ENCODE measurements around the gene PITPNC1.
"Not testable (repeated sequence)": the region's sequence is repeated elsewhere in the genome, so short reads cannot be mapped to it uniquely, and the experiment has no call there.

The PITPNC1 gene

GRCh38 chr17:67713169-67713568 lies 336.1 kb downstream of the PITPNC1 start:
- Histone ChIP-seq H3K27ac (ENCODE audit: low read depth, low read length) (no peak overlapping the region), H3K36me3 (ENCODE audit: insufficient read depth, low read length) (no peaks in the 10 kb centered on the region), H3K27me3 (ENCODE audit: control insufficient read depth in 1 of 2, insufficient read depth in 2 of 2, low read length in 2 of 2) (no peaks in the 10 kb centered on the region), H3K4me3 (ENCODE audit: low read depth in 1 of 2, low read length in 2 of 2) (no peak overlapping the region), H3K9ac (ENCODE audit: low read length) (no peak overlapping the region), H3K4me1 (ENCODE audit: insufficient read depth, low read length) (no peaks in the 10 kb centered on the region), H3K9me3 (ENCODE audit: low read length) (no peaks in the 10 kb centered on the region)

- Histone ChIP-seq H3K4me1 (ENCODE audit: insufficient read depth, low read length) (peaks cover 11% of the 10 kb centered on the region), H3K27ac (ENCODE audit: low read depth, low read length) (no peak overlapping the region), H3K4me3 (ENCODE audit: low read depth in 1 of 2, low read length in 2 of 2) (no peak overlapping the region), H3K27me3 (ENCODE audit: control insufficient read depth in 1 of 2, insufficient read depth in 2 of 2, low read length in 2 of 2) (no peaks in the 10 kb centered on the region), H3K9me3 (ENCODE audit: low read length) (no peaks in the 10 kb centered on the region), H3K9ac (ENCODE audit: low read length) (no peak overlapping the region), H3K36me3 (ENCODE audit: insufficient read depth, low read length) (peaks cover 14% of the 10 kb centered on the region)
Measured at GRCh38 chr17:67716405-67716798, 339.3 kb downstream of the PITPNC1 start.

GRCh38 chr17:67717192-67717623 lies 340.1 kb downstream of the PITPNC1 start:
- Histone ChIP-seq H3K9ac (ENCODE audit: low read length) (peak overlapping the region; percentile 93), H3K27me3 (ENCODE audit: control insufficient read depth in 1 of 2, insufficient read depth in 2 of 2, low read length in 2 of 2) (no peaks in the 10 kb centered on the region), H3K4me3 (ENCODE audit: low read depth in 1 of 2, low read length in 2 of 2) (peak overlapping the region; percentile 93 to 97), H3K4me1 (ENCODE audit: insufficient read depth, low read length) (peaks cover 11% of the 10 kb centered on the region), H3K9me3 (ENCODE audit: low read length) (no peaks in the 10 kb centered on the region), H3K36me3 (ENCODE audit: insufficient read depth, low read length) (peaks cover 22% of the 10 kb centered on the region), H3K27ac (ENCODE audit: low read depth, low read length) (peak overlapping the region; percentile 38)

- H3K4me1 ChIP-seq (ENCODE audit: insufficient read depth, low read length) = peaks cover 11% of the 10 kb centered on the region
- peak within 1 kb of the TSS; percentile 93 for H3K9ac ChIP-seq (ENCODE audit: low read length)
- no peaks in the 10 kb centered on the region for H3K9me3 ChIP-seq (ENCODE audit: low read length)
- peak within 1 kb of the TSS; percentile 73 for H3K27ac ChIP-seq (ENCODE audit: low read depth, low read length)
- H3K4me3 ChIP-seq (ENCODE audit: low read depth in 1 of 2, low read length in 2 of 2) = peak within 1 kb of the TSS; percentile 93 to 97
- H3K27me3 ChIP-seq (ENCODE audit: control insufficient read depth in 1 of 2, insufficient read depth in 2 of 2, low read length in 2 of 2) = no peaks in the 10 kb centered on the region
- peaks cover 27% of the 10 kb centered on the region for H3K36me3 ChIP-seq (ENCODE audit: insufficient read depth, low read length)
Measured at GRCh38 chr17:67717624-67718324, 340.7 kb downstream of the PITPNC1 start, which contains the start of gene NOL11. TSS of gene NOL11 (plus strand) at chr17:67717936. CDS start at chr17:67717948, 12 bp downstream.

GRCh38 chr17:67718325-67718941 lies 341.4 kb downstream of the PITPNC1 start:
- Histone ChIP-seq H3K36me3 (ENCODE audit: insufficient read depth, low read length) (peaks cover 30% of the 10 kb centered on the region), H3K4me1 (ENCODE audit: insufficient read depth, low read length) (peaks cover 11% of the 10 kb centered on the region), H3K9ac (ENCODE audit: low read length) (peak overlapping the region; percentile 93), H3K27ac (ENCODE audit: low read depth, low read length) (peak overlapping the region; percentile 73), H3K27me3 (ENCODE audit: control insufficient read depth in 1 of 2, insufficient read depth in 2 of 2, low read length in 2 of 2) (no peaks in the 10 kb centered on the region), H3K4me3 (ENCODE audit: low read depth in 1 of 2, low read length in 2 of 2) (peak overlapping the region; percentile 93 to 97), H3K9me3 (ENCODE audit: low read length) (no peaks in the 10 kb centered on the region)

GRCh38 chr17:67725373-67725791 lies 348.3 kb downstream of the PITPNC1 start:
- Histone ChIP-seq H3K4me3 (ENCODE audit: low read depth in 1 of 2, low read length in 2 of 2) (no peak overlapping the region), H3K9ac (ENCODE audit: low read length) (no peak overlapping the region), H3K4me1 (ENCODE audit: insufficient read depth, low read length) (no peaks in the 10 kb centered on the region), H3K27ac (ENCODE audit: low read depth, low read length) (no peak overlapping the region), H3K36me3 (ENCODE audit: insufficient read depth, low read length) (peaks cover 71% of the 10 kb centered on the region), H3K9me3 (ENCODE audit: low read length) (no peaks in the 10 kb centered on the region), H3K27me3 (ENCODE audit: control insufficient read depth in 1 of 2, insufficient read depth in 2 of 2, low read length in 2 of 2) (no peaks in the 10 kb centered on the region)

- Histone ChIP-seq H3K27ac (ENCODE audit: low read depth, low read length) (no peak overlapping the region), H3K9ac (ENCODE audit: low read length) (no peak overlapping the region), H3K4me1 (ENCODE audit: insufficient read depth, low read length) (no peaks in the 10 kb centered on the region), H3K9me3 (ENCODE audit: low read length) (no peaks in the 10 kb centered on the region), H3K36me3 (ENCODE audit: insufficient read depth, low read length) (peaks cover 71% of the 10 kb centered on the region), H3K27me3 (ENCODE audit: control insufficient read depth in 1 of 2, insufficient read depth in 2 of 2, low read length in 2 of 2) (no peaks in the 10 kb centered on the region), H3K4me3 (ENCODE audit: low read depth in 1 of 2, low read length in 2 of 2) (no peak overlapping the region)
Measured at GRCh38 chr17:67725807-67726206, 348.7 kb downstream of the PITPNC1 start.

- not testable (repeated sequence) for H3K9ac ChIP-seq (ENCODE audit: low read length); H3K9me3 ChIP-seq (ENCODE audit: low read length); H3K27me3 ChIP-seq (ENCODE audit: control insufficient read depth in 1 of 2, insufficient read depth in 2 of 2, low read length in 2 of 2); H3K27ac ChIP-seq (ENCODE audit: low read depth, low read length); H3K4me1 ChIP-seq (ENCODE audit: insufficient read depth, low read length); H3K4me3 ChIP-seq (ENCODE audit: low read depth in 1 of 2, low read length in 2 of 2)
- peaks cover 62% of the 10 kb centered on the region for H3K36me3 ChIP-seq (ENCODE audit: insufficient read depth, low read length)
Measured at GRCh38 chr17:67727152-67728039, 350.3 kb downstream of the PITPNC1 start.

GRCh38 chr17:67729903-67730302 lies 352.8 kb downstream of the PITPNC1 start:
- Histone ChIP-seq H3K27me3 (ENCODE audit: control insufficient read depth in 1 of 2, insufficient read depth in 2 of 2, low read length in 2 of 2) (no peaks in the 10 kb centered on the region), H3K36me3 (ENCODE audit: insufficient read depth, low read length) (peaks cover 54% of the 10 kb centered on the region), H3K9me3 (ENCODE audit: low read length) (no peaks in the 10 kb centered on the region), H3K4me3 (ENCODE audit: low read depth in 1 of 2, low read length in 2 of 2) (no peak overlapping the region), H3K27ac (ENCODE audit: low read depth, low read length) (no peak overlapping the region), H3K4me1 (ENCODE audit: insufficient read depth, low read length) (no peaks in the 10 kb centered on the region), H3K9ac (ENCODE audit: low read length) (no peak overlapping the region)

- H3K4me3 ChIP-seq (ENCODE audit: low read depth in 1 of 2, low read length in 2 of 2) = no peak overlapping the region
- no peaks in the 10 kb centered on the region for H3K9me3 ChIP-seq (ENCODE audit: low read length)
- no peaks in the 10 kb centered on the region for H3K4me1 ChIP-seq (ENCODE audit: insufficient read depth, low read length)
- H3K27ac ChIP-seq (ENCODE audit: low read depth, low read length) = no peak overlapping the region
- H3K36me3 ChIP-seq (ENCODE audit: insufficient read depth, low read length) = peaks cover 47% of the 10 kb centered on the region
- H3K27me3 ChIP-seq (ENCODE audit: control insufficient read depth in 1 of 2, insufficient read depth in 2 of 2, low read length in 2 of 2) = no peaks in the 10 kb centered on the region
- H3K9ac ChIP-seq (ENCODE audit: low read length) = no peak overlapping the region
Measured at GRCh38 chr17:67730731-67731130, 353.6 kb downstream of the PITPNC1 start.

- Histone ChIP-seq H3K36me3 (ENCODE audit: insufficient read depth, low read length) (peaks cover 56% of the 10 kb centered on the region), H3K9me3 (ENCODE audit: low read length) (no peaks in the 10 kb centered on the region)
Measured at GRCh38 chr17:67733449-67733848, 356.4 kb downstream of the PITPNC1 start.

More at GRCh38 chr17:67733449-67733848, 356.4 kb downstream of the PITPNC1 start:
- no peak overlapping the region for H3K4me3 ChIP-seq (ENCODE audit: low read depth in 1 of 2, low read length in 2 of 2)
- H3K4me1 ChIP-seq (ENCODE audit: insufficient read depth, low read length) = no peaks in the 10 kb centered on the region
- H3K27ac ChIP-seq (ENCODE audit: low read depth, low read length) = no peak overlapping the region
- no peak overlapping the region for H3K9ac ChIP-seq (ENCODE audit: low read length)
- no peaks in the 10 kb centered on the region for H3K27me3 ChIP-seq (ENCODE audit: control insufficient read depth in 1 of 2, insufficient read depth in 2 of 2, low read length in 2 of 2)

Measured in muscle layer of colon (tissue), 2 donors.